Measurements from ENCODE around the gene TRIM54. TPM values are rescaled to one million over a fixed set of nuclear protein-coding genes. Genes with fewer than 3 reads are reported as not detected.

TRIM54 gene
- total and polyA plus RNA-seq, 4 donors, result 0.03 TPM; not detected in 3

- WGBS, result 54% methylated on average over 11 of the region's 11 CpGs
- H3K36me3 ChIP-seq (ENCODE audit: control insufficient read depth in 4 of 4, insufficient read depth in 3 of 4, low read depth in 1 of 4, low read length in 3 of 4), result no peaks in the 10 kb centered on the region
- H3K27ac ChIP-seq (ENCODE audit: low read depth in 1 of 2, low read length in 2 of 2), result no peak overlapping the region
- H3K4me1 ChIP-seq (ENCODE audit: control insufficient read depth in 4 of 4, insufficient read depth in 4 of 4, low read length in 3 of 4), result peaks cover 10 to 35% (median 22%) of the 10 kb centered on the region in 4 donors
- H3K27me3 ChIP-seq (ENCODE audit: control insufficient read depth in 4 of 4, insufficient read depth in 4 of 4, low read length in 3 of 4), result peaks cover 0 to 22% (median 3%) of the 10 kb centered on the region in 4 donors
- H3K4me3 ChIP-seq (ENCODE audit: low read depth in 1 of 3, low read length in 3 of 3), result no peak overlapping the region
- H3K9ac ChIP-seq (ENCODE audit: low read depth in 1 of 2, low read length in 2 of 2), result no peak overlapping the region
- TF ChIP-seq RXRA (IDR thresholded peaks at IDR 0.05) (no peak), YY1 (IDR thresholded peaks at IDR 0.05) (no peak), FOXA1 (IDR thresholded peaks at IDR 0.05) (no peak), GABPA (IDR thresholded peaks at IDR 0.05 in 1 of 2, conservative IDR thresholded peaks at IDR 0.05 in 1 of 2) (no peak), CTCF (IDR thresholded peaks at IDR 0.05; ENCODE audit: low read depth, low read length, missing input control) (no peak), SP1 (IDR thresholded peaks at IDR 0.05) (no peak), FOXA2 (IDR thresholded peaks at IDR 0.05) (no peak), NR2F2 (IDR thresholded peaks at IDR 0.05) (no peak), ZBTB33 (IDR thresholded peaks at IDR 0.05) (no peak), JUND (IDR thresholded peaks at IDR 0.05) (no peak), RAD21 (IDR thresholded peaks at IDR 0.05) (no peak), HNF4G (IDR thresholded peaks at IDR 0.05) (no peak)
- TF ChIP-seq, protein P1, sequence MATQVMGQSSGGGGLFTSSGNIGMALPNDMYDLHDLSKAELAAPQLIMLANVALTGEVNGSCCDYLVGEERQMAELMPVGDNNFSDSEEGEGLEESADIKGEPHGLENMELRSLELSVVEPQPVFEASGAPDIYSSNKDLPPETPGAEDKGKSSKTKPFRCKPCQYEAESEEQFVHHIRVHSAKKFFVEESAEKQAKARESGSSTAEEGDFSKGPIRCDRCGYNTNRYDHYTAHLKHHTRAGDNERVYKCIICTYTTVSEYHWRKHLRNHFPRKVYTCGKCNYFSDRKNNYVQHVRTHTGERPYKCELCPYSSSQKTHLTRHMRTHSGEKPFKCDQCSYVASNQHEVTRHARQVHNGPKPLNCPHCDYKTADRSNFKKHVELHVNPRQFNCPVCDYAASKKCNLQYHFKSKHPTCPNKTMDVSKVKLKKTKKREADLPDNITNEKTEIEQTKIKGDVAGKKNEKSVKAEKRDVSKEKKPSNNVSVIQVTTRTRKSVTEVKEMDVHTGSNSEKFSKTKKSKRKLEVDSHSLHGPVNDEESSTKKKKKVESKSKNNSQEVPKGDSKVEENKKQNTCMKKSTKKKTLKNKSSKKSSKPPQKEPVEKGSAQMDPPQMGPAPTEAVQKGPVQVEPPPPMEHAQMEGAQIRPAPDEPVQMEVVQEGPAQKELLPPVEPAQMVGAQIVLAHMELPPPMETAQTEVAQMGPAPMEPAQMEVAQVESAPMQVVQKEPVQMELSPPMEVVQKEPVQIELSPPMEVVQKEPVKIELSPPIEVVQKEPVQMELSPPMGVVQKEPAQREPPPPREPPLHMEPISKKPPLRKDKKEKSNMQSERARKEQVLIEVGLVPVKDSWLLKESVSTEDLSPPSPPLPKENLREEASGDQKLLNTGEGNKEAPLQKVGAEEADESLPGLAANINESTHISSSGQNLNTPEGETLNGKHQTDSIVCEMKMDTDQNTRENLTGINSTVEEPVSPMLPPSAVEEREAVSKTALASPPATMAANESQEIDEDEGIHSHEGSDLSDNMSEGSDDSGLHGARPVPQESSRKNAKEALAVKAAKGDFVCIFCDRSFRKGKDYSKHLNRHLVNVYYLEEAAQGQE (IDR thresholded peaks at IDR 0.05), result no peak
- DNase-seq (ENCODE audit: low spot score), result no peak
- no peaks in the 10 kb centered on the region for H3K9me3 ChIP-seq (ENCODE audit: control insufficient read depth in 4 of 4, low read length in 3 of 4)
These were observed 20.8 kb upstream of the TRIM54 start for GRCh38 chr2:27261241-27261925.

DNA sequence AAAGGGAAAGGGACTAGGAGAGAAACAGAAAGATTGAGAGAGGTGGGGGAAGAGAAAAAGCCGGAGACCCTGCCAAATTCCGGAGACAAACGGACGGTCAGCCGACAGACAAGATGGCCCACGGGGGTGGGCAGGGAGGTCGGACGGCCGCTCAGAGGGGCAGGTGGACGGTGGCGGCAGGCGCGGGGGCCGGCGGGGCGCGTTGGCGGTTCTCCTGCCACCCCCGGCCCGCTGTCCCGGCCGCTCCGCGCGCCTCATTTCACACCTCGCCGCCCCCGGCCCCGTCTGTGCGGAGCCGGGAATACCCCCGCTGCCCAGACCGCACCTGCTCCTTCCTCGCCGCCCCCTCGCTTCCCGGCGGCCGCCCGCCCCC is 20.3 kb upstream of the TRIM54 start:
- H3K27ac ChIP-seq (ENCODE audit: low read depth in 1 of 2, low read length in 2 of 2), result no peak overlapping the region
- no peaks in the 10 kb centered on the region for H3K36me3 ChIP-seq (ENCODE audit: control insufficient read depth in 4 of 4, insufficient read depth in 3 of 4, low read depth in 1 of 4, low read length in 3 of 4)
- H3K9ac ChIP-seq (ENCODE audit: low read depth in 1 of 2, low read length in 2 of 2), result no peak overlapping the region
- peaks cover 0 to 22% (median 3%) of the 10 kb centered on the region in 4 donors for H3K27me3 ChIP-seq (ENCODE audit: control insufficient read depth in 4 of 4, insufficient read depth in 4 of 4, low read length in 3 of 4)
- no peaks in the 10 kb centered on the region for H3K9me3 ChIP-seq (ENCODE audit: control insufficient read depth in 4 of 4, low read length in 3 of 4)
- H3K4me1 ChIP-seq (ENCODE audit: control insufficient read depth in 4 of 4, insufficient read depth in 4 of 4, low read length in 3 of 4), result peaks cover 10 to 35% (median 22%) of the 10 kb centered on the region in 4 donors
- WGBS, result 7% methylated on average over 40 of the region's 40 CpGs
- TF ChIP-seq YY1 (IDR thresholded peaks at IDR 0.05) (no peak), GABPA (IDR thresholded peaks at IDR 0.05 in 1 of 2, conservative IDR thresholded peaks at IDR 0.05 in 1 of 2) (no peak), SP1 (IDR thresholded peaks at IDR 0.05) (no peak), CTCF (IDR thresholded peaks at IDR 0.05; ENCODE audit: low read depth, low read length, missing input control) (no peak), RAD21 (IDR thresholded peaks at IDR 0.05) (no peak), FOXA2 (IDR thresholded peaks at IDR 0.05) (no peak), RXRA (IDR thresholded peaks at IDR 0.05) (no peak), ATF3 (IDR thresholded peaks at IDR 0.05) (no peak), HNF4A (conservative IDR thresholded peaks at IDR 0.05) (no peak)
- TF ChIP-seq, protein P2, sequence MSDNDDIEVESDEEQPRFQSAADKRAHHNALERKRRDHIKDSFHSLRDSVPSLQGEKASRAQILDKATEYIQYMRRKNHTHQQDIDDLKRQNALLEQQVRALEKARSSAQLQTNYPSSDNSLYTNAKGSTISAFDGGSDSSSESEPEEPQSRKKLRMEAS (IDR thresholded peaks at IDR 0.05), result no peak
- H3K4me3 ChIP-seq (ENCODE audit: low read depth in 1 of 3, low read length in 3 of 3), result peak overlapping the region in 1 of 3 donors; percentile 49
- DNase-seq (ENCODE audit: low spot score), result no peak
